HepG2 (cell line): Measurements from ENCODE around the gene SPDYE16. TPM values are rescaled to one million over a fixed set of nuclear protein-coding genes. Genes with fewer than 3 reads are reported as not detected.

Experiments used
- CENPBD1 ChIP-seq: sonication (generic); formaldehyde crosslinking; IDR thresholded peaks from 2 replicates; pipeline ENCODE4 v1.8.0; 2022; ENCODE audit warnings: missing genetic modification reagents, low read depth, mild to moderate bottlenecking, borderline replicate concordance
- DDIT3 ChIP-seq: sonication (generic); formaldehyde crosslinking; IDR thresholded peaks from 2 replicates; pipeline ENCODE4 v1.4.0; 2020; ENCODE audit warnings: mild to moderate bottlenecking, missing genetic modification reagents
- MXI1 ChIP-seq: IDR thresholded peaks from 3 replicates; pipeline ENCODE4 v1.6.1; 2012; ENCODE audit warnings: low read depth, low read length, inconsistent platforms, borderline replicate concordance
- NFE2L2 ChIP-seq: fragments of 150-350 bp; IDR thresholded peaks from 2 replicates; pipeline ENCODE4 v1.6.1; 2014; ENCODE audit warnings: low read length
- NFKB2 ChIP-seq: sonication (generic); formaldehyde crosslinking; IDR thresholded peaks from 2 replicates; pipeline ENCODE4 v1.4.0; 2020; ENCODE audit warnings: missing genetic modification reagents, borderline replicate concordance
- NR2F2 ChIP-seq: IDR thresholded peaks from 2 replicates; pipeline ENCODE4 v1.6.1; 2012; ENCODE audit warnings: low read depth, inconsistent platforms, borderline replicate concordance
- NRL ChIP-seq: sonication (generic); formaldehyde crosslinking; IDR thresholded peaks from 2 replicates; pipeline ENCODE4 v1.5.0; 2020; ENCODE audit warnings: missing genetic modification reagents, mild to moderate bottlenecking, moderate library complexity, borderline replicate concordance
- POLR2A ChIP-seq, 2 experiments: IDR thresholded peaks; 2 replicates each; pipeline ENCODE4 v1.6.1; 2011; ENCODE audit warnings: low read depth in 2 of 2, low read length in 2 of 2, mild to moderate bottlenecking in 1 of 2, moderate library complexity in 1 of 2; ENCODE audit not compliant: insufficient read depth in 1 of 2
- RFXANK ChIP-seq: IDR thresholded peaks from 2 replicates; pipeline ENCODE4 v1.6.1; 2016
- SRSF1 ChIP-seq: fragments of 200-400 bp; formaldehyde crosslinking; optimal IDR thresholded peaks from 2 replicates; pipeline ENCODE3; 2017; ENCODE audit warnings: mild to moderate bottlenecking, low read depth, low read length, moderate library complexity
- SSRP1 ChIP-seq: IDR thresholded peaks from 2 replicates; pipeline ENCODE4 v1.6.1; 2016; ENCODE audit warnings: control low read depth
- TBL1XR1 ChIP-seq: fragments of 150-350 bp; IDR thresholded peaks from 2 replicates; pipeline ENCODE4 v1.6.1; 2014; ENCODE audit warnings: borderline replicate concordance, low read length; ENCODE audit not compliant: partially characterized antibody
- TCF7 ChIP-seq: sonication (generic); IDR thresholded peaks from 2 replicates; pipeline ENCODE4 v1.6.1; 2016; ENCODE audit warnings: antibody characterized with exemption, low read depth
- THAP8 ChIP-seq: sonication (generic); formaldehyde crosslinking; IDR thresholded peaks from 2 replicates; pipeline ENCODE4 v1.5.1; 2020; ENCODE audit warnings: missing genetic modification reagents, mild to moderate bottlenecking, borderline replicate concordance
- ZFP37 ChIP-seq: sonication (generic); formaldehyde crosslinking; IDR thresholded peaks from 2 replicates; pipeline ENCODE4 v1.4.0; 2020; ENCODE audit warnings: missing genetic modification reagents, borderline replicate concordance
- ZMAT5 ChIP-seq: sonication (generic); formaldehyde crosslinking; IDR thresholded peaks from 2 replicates; pipeline ENCODE4 v1.5.0; 2020; ENCODE audit warnings: mild to moderate bottlenecking, low read depth, missing genetic modification reagents, borderline replicate concordance
- ZNF3 ChIP-seq: IDR thresholded peaks from 2 replicates; pipeline ENCODE4 v1.7.0; 2017; ENCODE audit warnings: inconsistent platforms
- ZNF431 ChIP-seq: sonication (generic); formaldehyde crosslinking; IDR thresholded peaks from 2 replicates; pipeline ENCODE4 v1.9.0; 2022; ENCODE audit warnings: missing genetic modification reagents, low read depth, mild to moderate bottlenecking, borderline replicate concordance
- ZNF530 ChIP-seq: sonication (generic); formaldehyde crosslinking; IDR thresholded peaks from 2 replicates; pipeline ENCODE4 v1.5.0; 2020; ENCODE audit warnings: low read depth, mild to moderate bottlenecking, missing genetic modification reagents
- ZNF710 ChIP-seq: sonication (generic); formaldehyde crosslinking; IDR thresholded peaks from 2 replicates; pipeline ENCODE4 v1.5.0; 2020; ENCODE audit warnings: mild to moderate bottlenecking, missing genetic modification reagents, borderline replicate concordance
- ZNF747 ChIP-seq: sonication (generic); formaldehyde crosslinking; IDR thresholded peaks from 2 replicates; pipeline ENCODE4 v1.8.1; 2023; ENCODE audit warnings: missing genetic modification reagents, mild to moderate bottlenecking, borderline replicate concordance
- ZNF761 ChIP-seq: sonication (generic); formaldehyde crosslinking; conservative IDR thresholded peaks from 2 replicates; pipeline ENCODE4 v1.4.0; 2020; ENCODE audit warnings: mild to moderate bottlenecking, missing genetic modification reagents
- ZNF766 ChIP-seq: sonication (generic); formaldehyde crosslinking; IDR thresholded peaks from 2 replicates; pipeline ENCODE4 v1.5.0; 2020; ENCODE audit warnings: missing genetic modification reagents, borderline replicate concordance
- ZXDC ChIP-seq: sonication (generic); formaldehyde crosslinking; IDR thresholded peaks from 2 replicates; pipeline ENCODE4 v1.5.0; 2020; ENCODE audit warnings: mild to moderate bottlenecking, missing genetic modification reagents
- polyA plus RNA-seq, 8 experiments: library from polyadenylated mRNA; depleted of rRNA in 3 of 8; stranded (reverse) in 7 of 8; unstranded in 1 of 8; fragments of >200 nt; fragmentation: Illumina TruSeq in 4 of 8; extraction: Trizol in 4 of 8; gene quantifications; 2 replicates each; pipeline versions ENCODE4 v1.2.1 to v1.2.3, GENCODE V29; 2011 to 2016; ENCODE audit warnings: low read depth in 4 of 8, missing spikeins in 1 of 8, mixed read lengths in 1 of 8; ENCODE audit not compliant: insufficient read depth in 1 of 8
- total RNA-seq, 5 experiments: library from RNA; depleted of rRNA; stranded (reverse); fragments of >200 nt; fragmentation: Illumina TruSeq; extraction: Trizol; gene quantifications; 2 replicates each; pipeline ENCODE4 v1.2.3, GENCODE V29; 2016; ENCODE audit warnings: low read depth in 1 of 5

Gene SPDYE16
- total and polyA plus RNA-seq, 2 of the 13 experiments (the other 11 are each of a cell fraction or from before 2014, with no cell fraction given): 0.11 TPM; not detected in 1

GRCh38 chr7:76512941-76513816 lies 29.9 kb downstream of the SPDYE16 start (continued):
- TF ChIP-seq ZXDC (CRISPR knock-in tag) (no peak), NR2F2 (no peak), NFKB2 (CRISPR knock-in tag) (peak; percentile 22; the same call in 1 of the 2 replicates), ZNF431 (no peak), TBL1XR1 (no peak), ZMAT5 (no peak), SRSF1 (peak; percentile 86), DDIT3 (no peak), ZNF761 (CRISPR knock-in tag) (no peak), ZNF3 (CRISPR knock-in tag) (no peak), ZNF747 (CRISPR knock-in tag) (no peak), RFXANK (CRISPR knock-in tag) (no peak), ZNF766 (CRISPR knock-in tag) (no peak), NRL (CRISPR knock-in tag) (peak; percentile 61; the same call in 1 of the 2 replicates), ZNF530 (CRISPR knock-in tag) (no peak), ZFP37 (CRISPR knock-in tag) (no peak), TCF7 (no peak), THAP8 (no peak), SSRP1 (CRISPR knock-in tag) (no peak), CENPBD1 (CRISPR knock-in tag) (no peak), POLR2A (IDR thresholded peaks at IDR 0.05; ENCODE audit: insufficient read depth in 1 of 2, low read depth in 2 of 2, low read length in 2 of 2) (no peak), NFE2L2 (no peak), MXI1 (no peak), ZNF710 (CRISPR knock-in tag) (no peak)
